CD14-positive monocyte (primary cell): Measurements from ENCODE around the gene FANCC. TPM values are rescaled to one million over a fixed set of nuclear protein-coding genes. Genes with fewer than 3 reads are reported as not detected.

ENCODE experiments used
- DNase-seq, 3 donors: peaks; one replicate each; pipeline ENCODE4 v3.0.0-alpha.2; 2011 to 2022
- H2AFZ ChIP-seq: 2 replicates; pipeline ENCODE4 v1.6.0; 2012; ENCODE audit warnings: mild to moderate bottlenecking, low read depth, low read length, inconsistent platforms; ENCODE audit not compliant: insufficient read depth, poor library complexity, severe bottlenecking
- H3K27ac ChIP-seq, 2 donors: 1 replicate in 1 of 2; 2 replicates in 1 of 2; pipeline ENCODE4 v1.5.1; 2012 to 2013; ENCODE audit warnings: low read length in 2 of 2, control low read depth in 1 of 2, inconsistent platforms in 1 of 2, low read depth in 1 of 2, mild to moderate bottlenecking in 1 of 2
- H3K27me3 ChIP-seq, 2 donors: one replicate each; pipeline versions ENCODE4 v1.6.0 to v1.6.1; 2011 to 2013; ENCODE audit warnings: low read length in 2 of 2; ENCODE audit not compliant: control insufficient read depth in 2 of 2, insufficient read depth in 2 of 2
- H3K36me3 ChIP-seq, 2 donors: replicated peaks in 1 of 2; 1 replicate in 1 of 2; 2 replicates in 1 of 2; pipeline versions ENCODE4 v1.5.1 to v1.6.1; 2012 to 2013; ENCODE audit warnings: low read length in 2 of 2, control low read depth in 1 of 2, inconsistent platforms in 1 of 2, mild to moderate bottlenecking in 1 of 2; ENCODE audit not compliant: insufficient read depth in 2 of 2, control insufficient read depth in 1 of 2
- H3K4me1 ChIP-seq, 2 donors: 1 replicate in 1 of 2; 2 replicates in 1 of 2; pipeline versions ENCODE4 v1.5.1 to v1.6.1; 2012 to 2013; ENCODE audit warnings: low read length in 2 of 2, control low read depth in 1 of 2, inconsistent platforms in 1 of 2, mild to moderate bottlenecking in 1 of 2, moderate library complexity in 1 of 2; ENCODE audit not compliant: insufficient read depth in 2 of 2, control insufficient read depth in 1 of 2
- H3K4me2 ChIP-seq: replicated peaks from 2 replicates; pipeline ENCODE3; 2012; ENCODE audit warnings: low read length, moderate library complexity, mild to moderate bottlenecking; ENCODE audit not compliant: poor library complexity, severe bottlenecking; ENCODE audit errors: extremely low read depth
- H3K4me3 ChIP-seq, 3 experiments: fragments of 200-600 bp in 1 of 3; sonication (generic) in 1 of 3; replicated peaks in 1 of 3; 1 replicate in 2 of 3; 2 replicates in 1 of 3; pipeline ENCODE4 v1.5.1; 2011 to 2013; ENCODE audit warnings: low read length in 3 of 3, mild to moderate bottlenecking in 3 of 3, control low read depth in 2 of 3, low read depth in 2 of 3, inconsistent platforms in 1 of 3, moderate library complexity in 1 of 3
- H3K79me2 ChIP-seq: 2 replicates; pipeline ENCODE4 v1.6.0; 2012; ENCODE audit warnings: mild to moderate bottlenecking, control low read depth, inconsistent platforms, low read length, moderate library complexity; ENCODE audit not compliant: insufficient read depth
- H3K9ac ChIP-seq: 2 replicates; pipeline ENCODE4 v1.6.0; 2017; ENCODE audit warnings: low read length, mild to moderate bottlenecking; ENCODE audit not compliant: insufficient read depth, poor library complexity, severe bottlenecking
- H3K9me3 ChIP-seq, 2 donors: replicated peaks in 1 of 2; 1 replicate in 1 of 2; 2 replicates in 1 of 2; pipeline versions ENCODE4 v1.5.1 to v1.6.1; 2012 to 2013; ENCODE audit warnings: low read length in 2 of 2, control low read depth in 1 of 2; ENCODE audit not compliant: control insufficient read depth in 1 of 2, insufficient read depth in 1 of 2
- H4K20me1 ChIP-seq: 2 replicates; pipeline ENCODE4 v1.6.0; 2012; ENCODE audit warnings: mild to moderate bottlenecking, low read length, control low read depth, moderate library complexity; ENCODE audit not compliant: insufficient read depth
- H3K27ac Mint-ChIP-seq, 7 donors: one replicate each; pipeline ENCODE4 v1.8.0; 2020; ENCODE audit warnings: mild to moderate bottlenecking in 7 of 7, mixed read lengths in 7 of 7, moderate library complexity in 6 of 7, inconsistent platforms in 2 of 7
- H3K27me3 Mint-ChIP-seq, 3 donors: one replicate each; pipeline ENCODE4 v1.8.0; 2021 to 2022; ENCODE audit warnings: low read depth in 3 of 3, mild to moderate bottlenecking in 3 of 3, mixed read lengths in 3 of 3, moderate library complexity in 3 of 3, inconsistent platforms in 1 of 3
- H3K36me3 Mint-ChIP-seq, 2 donors: one replicate each; pipeline ENCODE4 v1.8.0; 2020; ENCODE audit warnings: mixed read lengths in 2 of 2, inconsistent platforms in 1 of 2, mild to moderate bottlenecking in 1 of 2
- H3K4me1 Mint-ChIP-seq: one replicate; pipeline ENCODE4 v1.8.0; 2020; ENCODE audit warnings: mild to moderate bottlenecking, mixed read lengths
- H3K4me3 Mint-ChIP-seq, 2 donors: one replicate each; pipeline ENCODE4 v1.8.0; 2020; ENCODE audit warnings: mild to moderate bottlenecking in 2 of 2, mixed read lengths in 2 of 2, moderate library complexity in 1 of 2
- H3K9me3 Mint-ChIP-seq, 7 donors: one replicate each; pipeline ENCODE4 v1.8.0; 2020 to 2022; ENCODE audit warnings: mixed read lengths in 7 of 7, mild to moderate bottlenecking in 6 of 7, moderate library complexity in 6 of 7, inconsistent platforms in 2 of 7
- CTCF ChIP-seq: fragments of 200-600 bp; IDR thresholded peaks from one replicate; pipeline ENCODE4 v1.8.0; 2022; ENCODE audit warnings: antibody characterized with exemption, mild to moderate bottlenecking
- WGBS: methylation state at CpG from one replicate; pipeline ENCODE4 v1.1.5; 2013; ENCODE audit warnings: missing lambda C conversion rate; ENCODE audit not compliant: insufficient coverage; 5-methylcytosine and 5-hydroxymethylcytosine counted together
- intact Hi-C, 2 donors: fragments of 100-400 bp; cut with micrococcal nuclease; formaldehyde crosslinking; loops; one replicate each; pipeline versions ENCODE4 v1.15.0 to v1.15.1; 2023
- polyA plus RNA-seq, 3 donors: library from polyadenylated mRNA; depleted of rRNA in 1 of 3; unstranded in 2 of 3; stranded (reverse) in 1 of 3; fragments of 300-500 nt in 2 of 3; fragments of >200 nt in 1 of 3; fragmentation: Illumina TruSeq in 2 of 3; gene quantifications; 1 replicate in 2 of 3; 2 replicates in 1 of 3; pipeline ENCODE4 v1.2.3, GENCODE V29; 2012 to 2021

Gene FANCC
- polyA plus RNA-seq, 3 donors: 1.2 to 2.2 (median 1.5) TPM

GRCh38 chr9:95249986-95250385 is 67.5 kb downstream of the FANCC start:
- peaks cover 0 to 4% of the 10 kb centered on the region in 2 donors for H3K9me3 ChIP-seq
- H3K9me3 Mint-ChIP-seq: peaks cover 0 to 5% (median under 1%) of the 10 kb centered on the region in 7 donors
- DNase-seq: no peak
- no peak for TF ChIP-seq CTCF
- no peaks in the 10 kb centered on the region for H4K20me1 ChIP-seq
- peaks cover 0 to 4% of the 10 kb centered on the region in 2 donors for H3K36me3 ChIP-seq
- peaks cover 3% of the 10 kb centered on the region for H3K4me1 Mint-ChIP-seq
- no peak overlapping the region for H2AFZ ChIP-seq
- H3K9ac ChIP-seq: no peak overlapping the region
- intact Hi-C loops: no loop called here
- no peaks in the 10 kb centered on the region for H3K27me3 Mint-ChIP-seq
- H3K4me3 Mint-ChIP-seq: no peak overlapping the region
- no peak overlapping the region for H3K4me3 ChIP-seq
- peaks cover 14 to 17% of the 10 kb centered on the region in 2 donors for H3K36me3 Mint-ChIP-seq
- H3K27me3 ChIP-seq: no peaks in the 10 kb centered on the region
- peak overlapping the region in 1 of 7 donors; percentile 24 for H3K27ac Mint-ChIP-seq
- H3K27ac ChIP-seq: no peak overlapping the region
- H3K4me2 ChIP-seq: no peak overlapping the region
- no peaks in the 10 kb centered on the region for H3K4me1 ChIP-seq
- 100% methylated on average over 1 of the region's 2 CpGs for WGBS
- H3K79me2 ChIP-seq: no peaks in the 10 kb centered on the region

GRCh38 chr9:95246547-95246946 is 71.0 kb downstream of the FANCC start:
- no peak overlapping the region for H2AFZ ChIP-seq
- intact Hi-C loops: no loop called here
- no CpG with 5 or more reads among the region's 1 CpG for WGBS

More at GRCh38 chr9:95246547-95246946, 71.0 kb downstream of the FANCC start:
- Mint-ChIP-seq H3K4me3 (no peak overlapping the region), H3K27me3 (no peaks in the 10 kb centered on the region), H3K27ac (peak overlapping the region in 1 of 7 donors; percentile 48), H3K36me3 (peaks cover 14 to 18% of the 10 kb centered on the region in 2 donors), H3K9me3 (peaks cover 0 to under 1% (median 0%) of the 10 kb centered on the region in 7 donors), H3K4me1 (no peaks in the 10 kb centered on the region)
- TF ChIP-seq CTCF: no peak
- no peak for DNase-seq
- H3K27me3 ChIP-seq: no peaks in the 10 kb centered on the region
- H3K4me2 ChIP-seq: no peak overlapping the region
- H3K4me3 ChIP-seq: no peak overlapping the region
- no peak overlapping the region for H3K9ac ChIP-seq
- peaks cover 0 to 4% of the 10 kb centered on the region in 2 donors for H3K36me3 ChIP-seq
- no peaks in the 10 kb centered on the region for H3K4me1 ChIP-seq
- H3K9me3 ChIP-seq: no peaks in the 10 kb centered on the region
- no peaks in the 10 kb centered on the region for H4K20me1 ChIP-seq
- no peak overlapping the region for H3K27ac ChIP-seq
- H3K79me2 ChIP-seq: no peaks in the 10 kb centered on the region
